SU-DHL-6 (cell line): ENCODE data around the gene MALRD1.
A peak's percentile ranks its signal among the peaks of the same experiment; 100 is the strongest.

ENCODE experiments used
- H2AFZ ChIP-seq: fragments of 200-600 bp; sonication (generic); 2 replicates; pipeline ENCODE4 v1.6.1; 2014; ENCODE audit warnings: low read depth, mild to moderate bottlenecking, moderate library complexity, mixed read lengths, antibody characterized with exemption, low read length; ENCODE audit not compliant: severe bottlenecking
- H3F3A ChIP-seq: fragments of 200-600 bp; shearing (Covaris generic); 2 replicates; pipeline ENCODE4 v1.6.0; 2016; ENCODE audit warnings: antibody characterized with exemption, mild to moderate bottlenecking; ENCODE audit not compliant: insufficient read depth
- H3K27ac ChIP-seq: fragments of 200-600 bp; sonication (generic); 2 replicates; pipeline ENCODE4 v1.5.1; 2016; ENCODE audit warnings: low read depth, mild to moderate bottlenecking, low read length, moderate library complexity, mixed read lengths
- H3K27me3 ChIP-seq: fragments of 200-600 bp; sonication (generic), shearing (Covaris generic); 2 replicates; pipeline ENCODE4 v1.6.0; 2014; ENCODE audit warnings: mild to moderate bottlenecking, low read length
- H3K36me3 ChIP-seq: fragments of 200-600 bp; sonication (generic); 2 replicates; pipeline ENCODE4 v1.6.1; 2014; ENCODE audit warnings: mild to moderate bottlenecking, low read length, mixed read lengths
- H3K4me2 ChIP-seq: fragments of 300-600, 200-600 bp; shearing (Covaris generic), sonication (generic); 2 replicates; pipeline ENCODE4 v1.6.0; 2014; ENCODE audit warnings: low read length, low read depth, mild to moderate bottlenecking; ENCODE audit not compliant: poor library complexity, severe bottlenecking
- H3K4me3 ChIP-seq: fragments of 200-600 bp; sonication (generic); 2 replicates; pipeline ENCODE4 v1.5.1; 2014; ENCODE audit warnings: antibody characterized with exemption, low read length, mild to moderate bottlenecking, mixed read lengths; ENCODE audit not compliant: insufficient read depth, poor library complexity, severe bottlenecking
- H3K79me2 ChIP-seq: fragments of 200-600 bp; sonication (generic); 2 replicates; pipeline ENCODE4 v1.6.1; 2014; ENCODE audit warnings: mild to moderate bottlenecking, low read length, moderate library complexity; ENCODE audit not compliant: insufficient read depth
- H3K9ac ChIP-seq: fragments of 200-600 bp; sonication (generic); 2 replicates; pipeline ENCODE4 v1.7.0; 2014; ENCODE audit warnings: mild to moderate bottlenecking, low read length
- H3K9me2 ChIP-seq: fragments of 200-600 bp; sonication (generic); replicated peaks from 2 replicates; pipeline ENCODE4 v1.6.1; 2014; ENCODE audit warnings: low read length; ENCODE audit not compliant: insufficient read depth
- H3K9me3 ChIP-seq: fragments of 200-600 bp; sonication (generic); 2 replicates; pipeline ENCODE4 v1.6.1; 2014; ENCODE audit warnings: low read length, mixed read lengths; ENCODE audit not compliant: insufficient read depth
- H4K20me1 ChIP-seq: fragments of 200-600 bp; sonication (generic); 2 replicates; pipeline ENCODE4 v1.6.1; 2014; ENCODE audit warnings: low read depth, mild to moderate bottlenecking, antibody characterized with exemption, low read length, moderate library complexity, mixed read lengths
- CTCF ChIP-seq: fragments of 200-600 bp; sonication (generic); IDR thresholded peaks from one replicate; pipeline ENCODE4 v1.5.1; 2017; ENCODE audit warnings: antibody characterized with exemption, mild to moderate bottlenecking, low read length, moderate library complexity; ENCODE audit not compliant: insufficient read depth, poor library complexity, severe bottlenecking
- EZH2phosphoT487 ChIP-seq: fragments of 200-600 bp; sonication (generic), shearing (Covaris generic); conservative IDR thresholded peaks from 2 replicates; pipeline ENCODE4 v1.6.1; 2018; ENCODE audit warnings: mild to moderate bottlenecking, antibody characterized with exemption, low read length, moderate library complexity, mixed read lengths

Gene MALRD1

GRCh38 chr10:19629567-19629966 lies 581.0 kb downstream of the MALRD1 start:
- Histone ChIP-seq H3K4me2 (no peak overlapping the region), H3K79me2 (no peaks in the 10 kb centered on the region), H3K9ac (no peak overlapping the region), H4K20me1 (no peaks in the 10 kb centered on the region), H3K4me3 (no peak overlapping the region), H2AFZ (no peak overlapping the region), H3K27me3 (no peaks in the 10 kb centered on the region), H3K9me2 (no peaks in the 10 kb centered on the region), H3K27ac (no peak overlapping the region), H3K9me3 (no peaks in the 10 kb centered on the region), H3K36me3 (no peaks in the 10 kb centered on the region), H3F3A (no peaks in the 10 kb centered on the region)
- no peak for TF ChIP-seq EZH2phosphoT487
- TF ChIP-seq CTCF = no peak

- H3K27ac ChIP-seq = no peak overlapping the region
- H3K4me3 ChIP-seq = no peak overlapping the region
- H2AFZ ChIP-seq = no peak overlapping the region
- H3F3A ChIP-seq = no peaks in the 10 kb centered on the region
- no peaks in the 10 kb centered on the region for H3K9me2 ChIP-seq
- H3K27me3 ChIP-seq = no peaks in the 10 kb centered on the region
- H4K20me1 ChIP-seq = no peaks in the 10 kb centered on the region
- no peak overlapping the region for H3K9ac ChIP-seq
- H3K79me2 ChIP-seq = no peaks in the 10 kb centered on the region
- H3K36me3 ChIP-seq = no peaks in the 10 kb centered on the region
- TF ChIP-seq EZH2phosphoT487 = no peak
- TF ChIP-seq CTCF = no peak
- H3K4me2 ChIP-seq = no peak overlapping the region
- no peaks in the 10 kb centered on the region for H3K9me3 ChIP-seq
Observed at GRCh38 chr10:19634163-19634562, 585.6 kb downstream of the MALRD1 start.

GRCh38 chr10:19638182-19638895 lies 589.7 kb downstream of the MALRD1 start:
- H3F3A ChIP-seq = no peaks in the 10 kb centered on the region
- H3K4me2 ChIP-seq = peak overlapping the region; percentile 17
- no peak for TF ChIP-seq EZH2phosphoT487
- no peak for TF ChIP-seq CTCF
- no peak overlapping the region for H3K27ac ChIP-seq
- no peak overlapping the region for H3K9ac ChIP-seq
- H3K27me3 ChIP-seq = no peaks in the 10 kb centered on the region
- H2AFZ ChIP-seq = no peak overlapping the region
- H3K79me2 ChIP-seq = no peaks in the 10 kb centered on the region
- H3K4me3 ChIP-seq = no peak overlapping the region
- H3K9me3 ChIP-seq = no peaks in the 10 kb centered on the region
- no peaks in the 10 kb centered on the region for H4K20me1 ChIP-seq
- no peaks in the 10 kb centered on the region for H3K36me3 ChIP-seq
- H3K9me2 ChIP-seq = no peaks in the 10 kb centered on the region
